Stimulated activated CD8-positive, alpha-beta memory T cell treated with anti-CD3 and anti-CD28 coated beads, Interleukin-12 subunit alpha, Interleukin-12 subunit beta, amount 100 ng/mL, for 24 hours (primary cell): ENCODE results near the gene DNAJB4.
"Not testable (repeated sequence)": the region's sequence is repeated elsewhere in the genome, so short reads cannot be mapped to it uniquely, and the experiment has no call there.

ENCODE experiments used
- DNase-seq: peaks from one replicate; pipeline ENCODE4 v3.0.0-alpha.2; 2020; ENCODE audit errors: extremely low read depth

DNAJB4 gene

DNA sequence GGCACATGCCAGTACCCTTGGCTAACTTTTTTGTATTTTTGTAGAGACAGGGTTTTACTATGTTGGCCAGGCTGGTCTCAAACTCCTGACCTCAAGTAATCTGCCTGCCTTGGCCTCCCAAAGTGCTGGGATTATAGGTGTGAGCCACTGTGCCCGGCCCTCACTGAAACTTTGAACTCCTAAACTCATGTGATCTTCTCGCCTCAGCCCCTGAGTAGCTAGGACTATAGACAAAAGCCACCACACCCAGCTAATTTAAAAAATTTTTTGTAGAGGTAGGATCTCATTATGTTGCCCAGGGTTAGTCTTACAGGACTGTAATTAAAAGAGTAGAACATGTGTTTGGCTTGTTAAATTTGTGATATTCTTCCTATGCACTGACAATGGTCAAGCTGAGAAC, 60.1 kb downstream of the DNAJB4 start:
- not testable (repeated sequence) for DNase-seq
